HEK293 (cell line): ENCODE measurements around the gene OR5A2.

Source experiments
- BCL11B ChIP-seq: fragments of 450-650 bp; formaldehyde crosslinking; IDR thresholded peaks from 2 replicates; pipeline ENCODE4 v1.5.1; 2016; ENCODE audit warnings: low read depth, missing biosample characterization, missing genetic modification characterization
- MEIS1 ChIP-seq: sonication (generic); formaldehyde crosslinking; IDR thresholded peaks from 2 replicates; pipeline ENCODE4 v1.8.1; 2022; ENCODE audit warnings: missing genetic modification reagents, mild to moderate bottlenecking, borderline replicate concordance
- ZBTB1 ChIP-seq: fragments of 450-650 bp; formaldehyde crosslinking; IDR thresholded peaks from 2 replicates; pipeline ENCODE4 v1.5.1; 2016; ENCODE audit warnings: missing biosample characterization, missing genetic modification characterization
- ZBTB21 ChIP-seq: fragments of 450-650 bp; formaldehyde crosslinking; IDR thresholded peaks from 2 replicates; pipeline ENCODE4 v1.5.1; 2017; ENCODE audit warnings: missing biosample characterization, missing genetic modification characterization
- ZNF16 ChIP-seq: fragments of 450-650 bp; formaldehyde crosslinking; IDR thresholded peaks from 2 replicates; pipeline ENCODE4 v1.5.1; 2016; ENCODE audit warnings: low read depth, missing biosample characterization, missing genetic modification characterization
- ZNF707 ChIP-seq: fragments of 450-650 bp; formaldehyde crosslinking; IDR thresholded peaks from 2 replicates; pipeline ENCODE4 v1.5.1; 2016; ENCODE audit warnings: missing biosample characterization, missing genetic modification characterization

DNA sequence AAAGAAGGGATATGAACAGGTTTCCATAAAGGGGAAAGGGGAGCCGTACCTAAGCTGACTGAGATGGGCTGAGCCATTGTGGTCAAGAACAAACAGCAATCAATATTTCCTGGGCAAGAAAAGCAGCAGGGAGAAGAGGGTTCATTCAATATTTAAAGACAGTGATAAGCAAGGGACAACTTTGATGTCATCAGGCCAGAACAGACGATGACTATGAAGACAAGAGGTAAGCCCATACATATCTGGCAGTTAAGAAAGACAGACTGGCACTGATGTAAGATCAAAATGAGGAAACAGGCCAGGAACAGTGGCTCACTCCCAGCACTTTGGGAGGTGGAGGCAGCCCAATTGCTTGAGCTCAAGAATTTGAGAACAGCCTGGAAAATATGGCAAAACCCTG lies 2.4 kb downstream of the OR5A2 start:
- TF ChIP-seq BCL11B (tag by site-specific recombination): no peak
- TF ChIP-seq ZBTB21 (tag by site-specific recombination): no peak
- TF ChIP-seq ZNF707 (tag by site-specific recombination): no peak
- no peak for TF ChIP-seq ZBTB1 (tag by site-specific recombination)
- TF ChIP-seq ZNF16 (tag by site-specific recombination): no peak
- no peak for TF ChIP-seq MEIS1 (CRISPR knock-in tag)
